Measurements from ENCODE around the gene EMILIN1. TPM values are rescaled to one million over a fixed set of nuclear protein-coding genes. Genes with fewer than 3 reads are reported as not detected.
A peak's percentile ranks its signal among the peaks of the same experiment; 100 is the strongest.

EMILIN1 gene
- total RNA-seq, 1 donor, result 81.3 TPM

DNA sequence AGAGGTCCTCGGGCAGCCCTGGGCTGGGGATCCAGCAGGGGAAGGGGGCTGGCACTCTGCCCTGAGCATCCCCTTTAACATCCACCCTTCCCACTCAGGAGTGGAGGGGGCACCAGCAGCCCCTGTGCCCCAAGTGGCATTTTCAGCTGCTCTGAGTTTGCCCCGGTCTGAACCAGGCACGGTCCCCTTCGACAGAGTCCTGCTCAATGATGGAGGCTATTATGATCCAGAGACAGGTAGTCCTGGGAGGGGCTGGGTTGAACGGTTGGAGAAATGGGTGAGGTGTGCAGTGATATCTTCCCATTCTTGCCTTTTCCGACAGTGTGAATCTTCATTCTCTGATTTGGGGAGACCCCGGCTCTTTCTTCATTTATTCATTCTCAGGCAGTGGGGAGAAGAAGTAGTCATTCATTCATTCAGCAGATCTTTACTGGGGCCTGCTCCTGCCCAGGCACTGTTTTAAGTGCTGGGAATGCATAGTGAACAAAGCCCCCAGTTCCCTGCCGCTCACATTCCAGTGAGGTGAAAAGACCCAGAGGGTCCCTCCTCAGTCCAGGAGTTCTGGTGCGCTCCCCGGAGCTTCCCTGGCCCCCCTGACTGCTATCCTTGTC is 6.8 kb downstream of the EMILIN1 start:
- TF ChIP-seq, protein P1, sequence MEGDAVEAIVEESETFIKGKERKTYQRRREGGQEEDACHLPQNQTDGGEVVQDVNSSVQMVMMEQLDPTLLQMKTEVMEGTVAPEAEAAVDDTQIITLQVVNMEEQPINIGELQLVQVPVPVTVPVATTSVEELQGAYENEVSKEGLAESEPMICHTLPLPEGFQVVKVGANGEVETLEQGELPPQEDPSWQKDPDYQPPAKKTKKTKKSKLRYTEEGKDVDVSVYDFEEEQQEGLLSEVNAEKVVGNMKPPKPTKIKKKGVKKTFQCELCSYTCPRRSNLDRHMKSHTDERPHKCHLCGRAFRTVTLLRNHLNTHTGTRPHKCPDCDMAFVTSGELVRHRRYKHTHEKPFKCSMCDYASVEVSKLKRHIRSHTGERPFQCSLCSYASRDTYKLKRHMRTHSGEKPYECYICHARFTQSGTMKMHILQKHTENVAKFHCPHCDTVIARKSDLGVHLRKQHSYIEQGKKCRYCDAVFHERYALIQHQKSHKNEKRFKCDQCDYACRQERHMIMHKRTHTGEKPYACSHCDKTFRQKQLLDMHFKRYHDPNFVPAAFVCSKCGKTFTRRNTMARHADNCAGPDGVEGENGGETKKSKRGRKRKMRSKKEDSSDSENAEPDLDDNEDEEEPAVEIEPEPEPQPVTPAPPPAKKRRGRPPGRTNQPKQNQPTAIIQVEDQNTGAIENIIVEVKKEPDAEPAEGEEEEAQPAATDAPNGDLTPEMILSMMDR (IDR thresholded peaks at IDR 0.05; ENCODE audit: insufficient read depth, low read length), result no peak
- H3K4me3 ChIP-seq (ENCODE audit: low read depth, low read length), result no peak overlapping the region
- no peak for DNase-seq (ENCODE audit: low read depth)

DNA sequence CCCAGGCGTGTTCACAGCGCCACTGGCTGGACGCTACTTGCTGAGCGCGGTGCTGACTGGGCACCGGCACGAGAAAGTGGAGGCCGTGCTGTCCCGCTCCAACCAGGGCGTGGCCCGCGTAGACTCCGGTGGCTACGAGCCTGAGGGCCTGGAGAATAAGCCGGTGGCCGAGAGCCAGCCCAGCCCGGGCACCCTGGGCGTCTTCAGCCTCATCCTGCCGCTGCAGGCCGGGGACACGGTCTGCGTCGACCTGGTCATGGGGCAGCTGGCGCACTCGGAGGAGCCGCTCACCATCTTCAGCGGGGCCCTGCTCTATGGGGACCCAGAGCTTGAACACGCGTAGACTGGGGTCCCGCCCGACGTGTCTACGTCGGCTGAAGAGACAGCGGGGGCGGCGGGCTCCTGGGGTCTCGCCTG is 7.3 kb downstream of the EMILIN1 start:
- peak; percentile 69 for DNase-seq (ENCODE audit: low read depth)
- H3K4me3 ChIP-seq (ENCODE audit: low read depth, low read length), result peak overlapping the region; percentile 56
- TF ChIP-seq, protein P1 (IDR thresholded peaks at IDR 0.05; ENCODE audit: insufficient read depth, low read length), result peak; percentile 44

DNA sequence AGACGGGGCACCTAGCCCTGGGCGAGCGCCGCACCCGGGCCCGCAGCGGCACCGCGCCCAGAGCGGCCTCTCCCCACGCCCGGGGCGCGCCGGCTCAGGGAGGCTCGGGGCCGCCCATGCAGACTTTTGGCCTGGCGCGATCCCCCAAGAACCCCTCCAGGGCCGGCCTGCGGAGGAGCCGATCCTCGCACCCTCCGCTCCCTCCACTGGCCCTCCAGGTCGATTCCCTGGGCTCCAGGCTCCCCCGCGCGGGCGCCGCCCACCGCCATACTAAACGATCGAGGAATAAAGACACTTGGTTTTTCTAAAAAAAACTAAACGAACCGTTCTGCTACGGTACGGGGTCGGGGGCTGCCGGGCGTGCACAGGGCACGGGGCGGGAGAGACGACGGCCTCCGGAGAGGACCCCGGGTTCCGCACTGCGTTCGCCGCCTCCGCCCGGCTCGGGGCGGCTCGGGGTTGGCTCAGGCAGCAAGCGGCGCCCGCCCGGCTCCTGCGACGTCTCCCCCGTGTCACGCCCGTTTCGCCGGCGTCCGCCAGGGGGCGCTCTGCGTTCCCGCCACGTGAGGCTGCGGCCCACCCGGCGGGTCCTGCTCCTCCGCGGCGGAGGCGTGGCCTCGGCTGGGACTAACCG is 7.8 kb downstream of the EMILIN1 start:
- H3K4me3 ChIP-seq (ENCODE audit: low read depth, low read length), result peak overlapping the region; percentile 56
- DNase-seq (ENCODE audit: low read depth), result peak; percentile 85
- TF ChIP-seq, protein P1 (IDR thresholded peaks at IDR 0.05; ENCODE audit: insufficient read depth, low read length), result peak; percentile 66

DNA sequence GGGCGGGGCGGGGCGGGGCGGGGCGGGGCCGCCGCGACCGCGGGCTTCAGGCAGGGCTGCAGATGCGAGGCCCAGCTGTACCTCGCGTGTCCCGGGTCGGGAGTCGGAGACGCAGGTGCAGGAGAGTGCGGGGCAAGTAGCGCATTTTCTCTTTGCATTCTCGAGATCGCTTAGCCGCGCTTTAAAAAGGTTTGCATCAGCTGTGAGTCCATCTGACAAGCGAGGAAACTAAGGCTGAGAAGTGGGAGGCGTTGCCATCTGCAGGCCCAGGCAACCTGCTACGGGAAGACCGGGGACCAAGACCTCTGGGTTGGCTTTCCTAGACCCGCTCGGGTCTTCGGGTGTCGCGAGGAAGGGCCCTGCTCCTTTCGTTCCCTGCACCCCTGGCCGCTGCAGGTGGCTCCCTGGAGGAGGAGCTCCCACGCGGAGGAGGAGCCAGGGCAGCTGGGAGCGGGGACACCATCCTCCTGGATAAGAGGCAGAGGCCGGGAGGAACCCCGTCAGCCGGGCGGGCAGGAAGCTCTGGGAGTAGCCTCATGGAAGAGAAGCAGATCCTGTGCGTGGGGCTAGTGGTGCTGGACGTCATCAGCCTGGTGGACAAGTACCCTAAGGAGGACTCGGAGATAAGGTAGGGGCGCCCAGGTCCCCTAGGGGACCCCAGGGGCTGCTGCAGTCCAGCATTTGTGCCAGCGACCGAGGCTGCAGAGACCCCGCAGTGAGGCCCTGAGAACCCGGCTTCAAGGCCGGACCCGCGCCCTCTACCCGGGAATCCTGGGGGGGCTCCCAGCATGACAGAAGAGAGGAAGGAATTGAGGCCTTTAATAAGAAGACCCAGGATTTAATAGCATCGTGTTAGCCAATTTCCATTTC is 8.5 kb downstream of the EMILIN1 start, which contains the start of gene KHK:
TSS of gene KHK (plus strand) at position 49 of the 870 bp plus-strand sequence. CDS start at position 537, 488 bp downstream.
- TF ChIP-seq, protein P1 (IDR thresholded peaks at IDR 0.05; ENCODE audit: insufficient read depth, low read length), result no peak
- H3K4me3 ChIP-seq (ENCODE audit: low read depth, low read length), result peak within 1 kb of the TSS; percentile 56
- no peak for DNase-seq (ENCODE audit: low read depth)

DNA sequence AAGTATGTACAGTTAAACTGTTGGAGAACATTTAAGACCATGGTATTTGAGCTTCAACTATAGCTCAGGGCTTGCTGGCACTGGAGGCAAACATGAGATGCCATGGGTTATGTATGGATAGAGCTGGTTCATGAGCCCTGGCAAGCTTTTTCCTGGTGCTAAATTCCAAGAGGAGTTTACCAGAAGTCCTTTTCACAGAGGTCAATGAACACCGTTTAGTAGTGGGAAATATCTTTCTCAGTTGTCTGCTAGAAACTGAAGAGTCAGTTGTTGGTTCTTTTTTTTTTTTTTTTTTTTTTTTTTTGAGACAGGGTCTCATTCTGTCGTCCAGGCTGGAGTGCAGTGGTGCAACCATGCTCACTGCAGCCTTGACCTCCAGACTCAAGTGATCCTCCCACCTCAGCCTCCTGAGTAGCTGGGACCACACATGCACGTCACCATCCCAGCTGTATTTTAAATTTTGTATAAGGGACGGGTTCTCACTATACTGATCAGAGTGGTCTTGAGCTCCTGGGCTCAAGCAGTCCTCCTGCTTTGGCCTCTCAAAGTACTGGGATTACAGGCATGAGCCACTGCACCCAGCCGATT is 9.5 kb downstream of the EMILIN1 start:
- no peak overlapping the region for H3K4me3 ChIP-seq (ENCODE audit: low read depth, low read length)
- TF ChIP-seq, protein P1 (IDR thresholded peaks at IDR 0.05; ENCODE audit: insufficient read depth, low read length), result no peak
- DNase-seq (ENCODE audit: low read depth), result no peak

DNA sequence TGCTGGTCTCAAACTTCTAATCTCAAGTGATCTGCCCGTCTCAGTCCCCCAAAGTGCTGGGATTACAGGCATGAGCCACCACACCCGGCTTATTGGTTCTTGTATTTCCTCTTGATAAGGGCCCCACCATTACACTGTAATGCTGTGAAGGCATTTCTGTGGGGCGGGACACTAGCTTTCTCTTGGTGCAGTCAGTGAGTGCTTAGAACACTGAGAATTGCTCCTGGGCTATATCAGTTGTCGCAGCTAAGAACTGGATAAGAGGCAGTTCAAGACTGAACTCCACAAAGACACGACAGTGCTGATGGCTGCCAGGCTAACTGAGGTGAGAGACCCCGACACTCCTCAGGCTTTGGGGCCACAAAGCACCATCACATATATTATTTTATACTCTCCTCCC is 10.2 kb downstream of the EMILIN1 start:
- TF ChIP-seq, protein P1 (IDR thresholded peaks at IDR 0.05; ENCODE audit: insufficient read depth, low read length), result no peak
- DNase-seq (ENCODE audit: low read depth), result no peak
- H3K4me3 ChIP-seq (ENCODE audit: low read depth, low read length), result no peak overlapping the region

Data from fibroblast of the aortic adventitia (primary cell).